ENCODE measurements around the gene CRNKL1.

Gene CRNKL1

GRCh38 chr20:20052074-20052970 is at the start of gene CRNKL1, which contains the start of gene CFAP61:
CRNKL1 (minus strand) TSS chr20:20052466; CDS start chr20:20052342, 124 bp downstream.
CFAP61 (plus strand) TSS chr20:20052532; CDS start chr20:20056654, 4,122 bp downstream.
- peak; percentile 97 to 98 for DNase-seq (ENCODE audit: low read depth in 2 of 2)
- no peak for TF ChIP-seq CTCF (IDR thresholded peaks at IDR 0.05; ENCODE audit: low read depth, low read length)
- peak within 1 kb of the TSS; percentile 84 to 98 for H3K4me3 ChIP-seq (replicated peaks in 1 of 2; ENCODE audit: low read depth in 2 of 2, low read length in 2 of 2)

GRCh38 chr20:20100881-20101280 is 48.6 kb upstream of the CRNKL1 start:
- DNase-seq (ENCODE audit: low read depth in 2 of 2) = no peak
- TF ChIP-seq CTCF (IDR thresholded peaks at IDR 0.05; ENCODE audit: low read depth, low read length) = no peak
- H3K4me3 ChIP-seq (replicated peaks in 1 of 2; ENCODE audit: low read depth in 2 of 2, low read length in 2 of 2) = no peak overlapping the region

- DNase-seq (ENCODE audit: low read depth in 2 of 2) = no peak
- H3K4me3 ChIP-seq (replicated peaks in 1 of 2; ENCODE audit: low read depth in 2 of 2, low read length in 2 of 2) = no peak overlapping the region
- no peak for TF ChIP-seq CTCF (IDR thresholded peaks at IDR 0.05; ENCODE audit: low read depth, low read length)
Observed at GRCh38 chr20:20096421-20096820, 44.2 kb upstream of the CRNKL1 start.

GRCh38 chr20:20095114-20095872 is 43.0 kb upstream of the CRNKL1 start:
- no peak overlapping the region for H3K4me3 ChIP-seq (replicated peaks in 1 of 2; ENCODE audit: low read depth in 2 of 2, low read length in 2 of 2)
- no peak for TF ChIP-seq CTCF (IDR thresholded peaks at IDR 0.05; ENCODE audit: low read depth, low read length)
- no peak for DNase-seq (ENCODE audit: low read depth in 2 of 2)

- no peak overlapping the region for H3K4me3 ChIP-seq (replicated peaks in 1 of 2; ENCODE audit: low read depth in 2 of 2, low read length in 2 of 2)
- DNase-seq (ENCODE audit: low read depth in 2 of 2) = no peak
- no peak for TF ChIP-seq CTCF (IDR thresholded peaks at IDR 0.05; ENCODE audit: low read depth, low read length)
Observed at GRCh38 chr20:20094410-20094809, 42.1 kb upstream of the CRNKL1 start.

GRCh38 chr20:20092827-20093226 is 40.6 kb upstream of the CRNKL1 start:
- no peak for TF ChIP-seq CTCF (IDR thresholded peaks at IDR 0.05; ENCODE audit: low read depth, low read length)
- no peak for DNase-seq (ENCODE audit: low read depth in 2 of 2)
- no peak overlapping the region for H3K4me3 ChIP-seq (replicated peaks in 1 of 2; ENCODE audit: low read depth in 2 of 2, low read length in 2 of 2)

Measured in cardiac fibroblast (primary cell).